GM13976 (cell line): ENCODE results near the gene CTDSP2.

Source experiments
- DNase-seq: peaks from one replicate; pipeline ENCODE4 v3.0.0; 2012; ENCODE audit warnings: low spot score
- CTCF ChIP-seq: IDR thresholded peaks from 2 replicates; pipeline ENCODE4 v1.5.1; 2012; ENCODE audit warnings: borderline replicate concordance, mild to moderate bottlenecking; ENCODE audit not compliant: insufficient read depth; ENCODE audit errors: extremely low read depth, missing control alignments, control extremely low read depth
- in situ Hi-C: fragments of 300-500 bp; cut with MboI; formaldehyde crosslinking; loops from one replicate; pipeline ENCODE4 v1.12.0; 2022; ENCODE audit warnings: low sequenced_read_pairs, mixed read lengths, inconsistent platforms; ENCODE audit not compliant: unreplicated experiment

Gene CTDSP2

DNA sequence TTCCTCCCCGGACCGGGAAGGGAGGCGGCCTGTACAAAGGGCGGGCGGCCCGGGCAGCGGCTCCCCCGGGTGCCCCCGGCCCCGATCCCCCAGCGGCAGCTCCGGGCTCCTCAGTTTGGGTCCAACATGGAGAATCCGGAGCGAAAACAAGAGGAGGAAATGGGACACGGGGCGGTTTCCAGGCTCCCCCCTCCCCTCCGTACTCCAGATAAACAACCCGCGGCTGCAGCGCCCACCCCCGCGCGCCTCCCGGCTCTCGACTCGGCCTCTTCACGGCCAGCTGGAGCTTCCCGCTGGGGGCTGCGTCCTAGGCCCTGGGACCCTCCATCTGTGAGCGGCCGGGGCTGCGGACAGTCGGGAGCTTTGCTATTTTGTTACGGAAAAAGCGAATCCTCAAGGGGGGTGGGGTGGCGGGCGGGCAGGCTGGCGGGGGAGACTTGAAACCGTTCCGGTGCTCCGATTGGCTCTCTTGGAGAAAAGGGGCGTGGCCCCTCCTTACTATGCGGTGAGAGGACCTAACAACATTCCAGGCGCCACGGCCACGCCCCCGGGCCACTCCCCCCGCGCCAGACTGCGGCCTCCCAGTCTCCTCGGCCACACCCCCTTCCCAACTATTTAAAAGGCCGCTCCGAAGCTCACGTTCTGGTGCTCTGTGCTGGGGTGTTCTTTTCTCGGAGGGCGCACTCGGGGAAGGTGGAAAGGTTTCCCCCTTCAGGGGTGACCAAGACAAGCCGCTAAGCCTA lies at the start of gene CTDSP2:
Gene CTDSP2 (minus strand): TSS at position 153 of the 743 bp plus-strand sequence. CDS start 294 bp downstream, outside the sequence.
- peak; percentile 98 for DNase-seq

DNA sequence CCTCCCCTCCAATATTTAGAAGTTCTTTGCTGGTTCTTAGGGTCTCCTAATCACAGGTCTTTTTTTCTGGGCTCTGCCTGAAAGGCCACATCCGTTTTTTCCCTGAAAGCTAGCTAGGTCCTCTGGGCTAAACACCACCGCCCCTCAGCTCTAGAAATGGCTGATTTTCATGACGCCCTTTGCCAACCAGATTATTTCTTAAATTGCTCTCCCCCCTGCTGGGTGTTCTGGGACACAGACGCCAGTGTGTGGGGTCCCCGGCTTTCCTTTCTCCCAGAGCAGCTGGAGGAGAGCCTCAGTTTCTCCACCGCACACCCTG lies 49.5 kb upstream of the CTDSP2 start:
- TF ChIP-seq CTCF: no peak
- DNase-seq: no peak
- in situ Hi-C loops: no loop called here

More for the DNA sequence above, at the start of gene CTDSP2:
- no peak for TF ChIP-seq CTCF
- in situ Hi-C loops: no loop called here

DNA sequence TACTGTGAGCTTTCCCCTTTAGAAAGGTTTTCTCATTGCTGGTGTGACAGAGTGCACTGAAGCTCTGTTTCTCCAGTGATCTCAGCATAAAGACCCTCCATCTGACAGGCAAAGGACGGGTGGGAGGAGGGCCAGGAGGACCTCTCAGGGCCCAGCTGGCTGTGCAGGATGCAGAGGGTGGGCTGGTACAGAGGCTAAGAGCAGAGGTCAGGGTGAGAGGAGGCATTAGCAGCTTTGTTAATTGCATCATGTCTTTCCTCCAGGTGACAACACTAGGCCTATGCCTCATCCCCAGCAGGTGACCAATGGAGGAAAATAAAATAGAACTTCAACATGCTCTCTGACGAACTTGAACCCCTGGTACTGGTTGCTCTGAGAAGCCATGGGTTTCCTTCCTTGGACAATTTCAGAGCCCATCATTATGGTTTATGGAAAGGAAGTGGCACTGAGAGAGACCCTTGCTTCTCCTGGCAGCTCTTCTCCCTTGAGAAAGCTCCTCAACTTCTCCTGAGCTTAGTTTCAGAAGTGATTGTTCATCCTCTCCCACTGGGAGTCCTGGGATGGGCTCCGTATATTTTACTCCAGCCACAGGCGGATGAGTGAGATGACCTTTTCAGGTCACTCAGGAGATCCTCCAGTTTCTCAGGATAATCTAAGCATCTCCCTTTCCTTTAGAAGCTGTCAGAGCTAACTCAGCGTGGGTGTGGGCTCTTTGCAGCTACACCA lies 49.0 kb upstream of the CTDSP2 start:
- DNase-seq: no peak
- in situ Hi-C loops: no loop called here
- no peak for TF ChIP-seq CTCF

DNA sequence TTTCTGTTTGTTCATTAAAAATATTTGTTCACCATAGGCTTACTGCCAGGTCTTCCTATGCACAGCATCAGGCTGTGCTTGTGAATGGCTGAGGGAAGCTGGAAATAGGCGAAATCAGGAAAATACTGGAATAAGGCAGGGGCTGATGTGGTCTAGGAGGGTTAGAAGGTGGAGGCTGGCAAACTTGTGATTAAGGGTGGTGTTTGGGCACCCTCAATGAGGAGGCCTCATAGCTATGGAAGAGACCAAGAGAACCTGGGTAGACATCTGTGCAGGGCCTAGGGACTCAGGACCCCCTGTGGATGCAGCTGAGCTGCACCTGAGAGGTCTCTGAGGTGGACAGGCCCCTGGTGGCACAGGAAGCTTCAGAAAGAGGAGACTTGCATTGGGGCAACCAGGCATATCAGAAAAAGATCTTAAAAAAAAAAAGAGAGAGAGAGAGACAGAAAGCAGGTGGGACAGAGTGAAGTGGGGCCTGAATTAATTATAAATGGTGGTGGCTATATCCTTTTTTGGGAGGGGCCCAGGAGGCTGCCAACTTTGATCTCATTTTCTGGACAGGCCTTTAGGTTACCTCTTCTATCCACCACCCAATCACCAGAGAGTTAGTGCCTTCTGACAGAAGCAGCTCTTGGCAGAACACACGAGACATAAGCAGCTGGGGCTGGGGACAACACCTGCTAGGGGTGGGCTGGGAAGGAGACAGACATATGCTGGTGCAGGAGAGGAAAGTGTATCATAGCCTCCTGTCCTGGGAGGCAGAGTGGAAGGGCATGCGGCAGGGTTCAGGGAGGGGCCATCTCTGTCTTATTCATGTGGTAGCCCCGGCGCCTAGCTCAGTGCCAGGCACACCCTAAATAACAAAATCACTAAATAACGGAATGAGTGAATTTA lies 48.1 kb upstream of the CTDSP2 start:
- DNase-seq: no peak
- no peak for TF ChIP-seq CTCF
- in situ Hi-C loops: no loop called here

DNA sequence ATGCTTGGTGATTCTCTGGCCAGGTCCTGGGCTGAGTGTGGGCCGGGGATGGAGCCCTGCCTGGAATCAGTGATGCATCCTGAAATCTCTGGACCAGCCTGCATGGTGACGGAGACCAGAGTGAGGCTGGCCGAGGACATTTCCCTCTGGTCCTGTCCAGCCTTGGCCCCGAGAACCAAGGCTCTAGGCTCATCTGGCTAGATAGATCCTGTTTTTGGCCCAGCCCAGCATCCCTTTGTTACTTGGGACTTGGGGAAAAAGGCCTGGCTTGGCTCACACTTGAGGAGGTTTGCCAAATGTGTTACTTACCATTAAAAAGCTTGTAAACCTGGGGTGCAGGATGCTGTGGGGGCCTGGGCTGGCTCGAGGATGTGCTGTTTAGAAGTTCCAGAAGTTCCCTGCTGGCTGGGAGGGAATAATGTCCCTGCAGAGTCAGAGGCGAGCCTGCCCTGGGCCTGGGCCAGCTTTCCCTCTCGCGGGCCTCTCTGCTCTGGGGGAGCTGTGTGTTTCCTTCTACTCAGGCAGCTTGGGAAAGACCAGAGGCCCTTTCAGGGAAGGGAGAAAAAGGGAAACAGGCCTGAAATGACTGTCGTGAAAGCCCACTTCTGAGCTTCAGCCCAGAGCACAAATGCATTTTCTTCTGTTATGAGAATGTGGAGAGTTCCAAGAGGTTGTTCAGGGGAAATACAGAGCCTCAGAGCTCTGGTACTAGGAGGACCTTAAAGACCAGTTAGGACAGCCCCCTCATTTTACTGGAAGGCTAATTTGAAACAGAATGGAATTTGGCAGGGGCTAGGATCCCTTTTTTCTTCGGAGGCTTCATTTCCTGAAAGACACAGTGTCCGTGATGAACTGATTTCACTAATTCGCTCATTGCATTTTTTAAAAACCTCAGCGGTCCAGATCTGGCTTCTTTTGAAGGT lies 47.2 kb upstream of the CTDSP2 start:
- DNase-seq: no peak
- in situ Hi-C loops: no loop called here
- no peak for TF ChIP-seq CTCF

DNA sequence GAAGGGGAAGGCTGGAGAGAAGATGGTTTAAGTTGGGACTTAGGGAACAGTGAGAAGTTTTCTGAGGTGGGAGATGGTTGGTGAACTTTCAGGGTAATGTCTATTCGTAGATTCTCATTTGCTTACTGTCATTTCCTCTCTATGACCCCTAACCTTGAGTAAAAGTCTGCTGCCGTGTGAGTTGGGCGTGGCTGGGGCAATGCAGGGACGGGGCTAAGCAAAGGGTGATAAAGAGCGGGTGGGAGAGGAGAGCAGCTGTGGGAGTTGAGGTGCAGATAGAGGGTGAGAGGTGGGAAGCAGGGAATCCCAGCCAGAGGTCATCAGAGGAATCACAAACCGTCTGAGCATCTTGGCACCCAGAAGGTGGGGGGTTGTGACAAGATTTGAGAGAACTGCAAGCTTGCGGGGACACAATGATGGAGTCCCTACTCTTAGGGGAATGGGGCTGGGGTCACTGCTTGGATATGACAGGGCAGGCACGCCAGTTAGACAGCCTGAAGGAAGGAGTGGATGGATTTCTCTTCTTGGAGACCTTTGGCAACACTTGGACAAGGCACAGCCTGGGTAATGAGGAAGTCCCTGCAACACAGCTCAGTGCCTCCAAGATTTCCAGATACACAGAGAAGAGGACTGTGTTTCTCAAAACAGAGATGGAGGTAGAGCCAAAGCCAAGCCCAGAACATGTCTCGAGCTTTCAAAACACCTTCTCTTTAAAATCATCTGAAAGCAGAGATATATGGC lies 45.9 kb upstream of the CTDSP2 start:
- TF ChIP-seq CTCF: no peak
- in situ Hi-C loops: no loop called here
- DNase-seq: no peak
